HG03571 (cell line): ENCODE results near the gene PHACTR3.

Source experiments
- ATAC-seq: cut with Tn5 transposase; IDR thresholded peaks from one replicate; pipeline ENCODE4 v1.9.1; 2021; ENCODE audit not compliant: unreplicated experiment

PHACTR3 gene

GRCh38 chr20:59588236-59588855, 16.0 kb upstream of the PHACTR3 start:
- ATAC-seq, result no peak

- ATAC-seq, result no peak
These were observed 15.2 kb upstream of the PHACTR3 start for GRCh38 chr20:59589086-59589684.

DNA sequence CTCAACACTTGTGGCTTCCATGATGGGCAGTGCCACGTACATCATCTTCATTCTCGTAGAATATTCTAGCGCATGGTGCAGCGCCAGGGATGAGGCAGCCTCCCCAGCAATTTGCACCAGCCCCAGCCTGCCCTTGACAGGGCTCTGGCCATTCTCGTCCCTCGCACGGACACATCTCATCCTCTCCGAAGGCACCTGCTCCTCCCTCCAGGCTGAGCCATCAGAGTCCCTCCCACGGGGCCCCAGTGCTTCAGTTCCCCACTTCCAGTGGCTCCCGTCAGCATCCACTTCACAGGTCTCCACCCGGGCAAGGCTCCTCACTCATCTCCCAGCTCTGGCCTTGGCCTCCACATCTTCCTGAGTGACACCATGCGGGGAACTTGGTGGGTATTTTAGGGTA, 13.3 kb upstream of the PHACTR3 start:
- no peak for ATAC-seq

DNA sequence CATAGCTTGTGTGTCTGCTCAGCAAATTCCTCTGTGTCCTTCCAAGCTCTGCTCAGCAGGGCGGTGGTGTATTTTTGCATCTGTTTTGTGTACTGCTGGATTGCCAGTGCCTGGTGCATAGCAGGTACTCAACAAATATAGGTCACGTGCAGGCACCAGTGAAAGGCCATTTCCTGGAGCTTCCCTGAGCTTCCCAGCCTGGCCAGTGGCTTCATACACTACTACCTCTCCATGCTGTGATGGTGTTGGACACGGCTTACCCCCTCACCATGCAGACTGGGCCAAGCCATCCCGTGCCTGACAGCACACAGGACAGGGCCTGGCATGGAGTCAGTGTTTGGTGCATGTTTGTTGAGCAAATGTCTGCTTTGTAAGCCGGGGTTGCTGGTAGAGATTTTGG, 7.7 kb upstream of the PHACTR3 start:
- no peak for ATAC-seq

DNA sequence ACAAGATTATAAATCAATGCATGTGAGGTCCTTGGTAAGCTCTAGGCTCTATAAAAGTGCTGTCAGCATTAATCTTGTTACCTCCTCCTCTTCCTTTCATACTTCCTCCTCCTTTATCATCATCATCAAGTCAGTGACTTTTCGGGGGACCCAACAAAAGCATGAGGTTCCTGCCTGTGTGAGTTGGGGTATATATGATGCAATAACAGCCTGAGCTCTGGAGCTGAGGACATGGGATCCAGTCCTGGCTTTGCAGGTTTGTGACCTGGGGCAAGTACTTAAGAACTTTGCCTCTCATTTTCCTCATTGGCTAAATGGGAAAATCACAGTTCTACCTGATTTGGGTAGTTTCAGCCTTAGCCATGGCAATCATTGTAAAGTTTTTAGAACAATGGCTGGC, 7.1 kb upstream of the PHACTR3 start:
- ATAC-seq, result no peak

DNA sequence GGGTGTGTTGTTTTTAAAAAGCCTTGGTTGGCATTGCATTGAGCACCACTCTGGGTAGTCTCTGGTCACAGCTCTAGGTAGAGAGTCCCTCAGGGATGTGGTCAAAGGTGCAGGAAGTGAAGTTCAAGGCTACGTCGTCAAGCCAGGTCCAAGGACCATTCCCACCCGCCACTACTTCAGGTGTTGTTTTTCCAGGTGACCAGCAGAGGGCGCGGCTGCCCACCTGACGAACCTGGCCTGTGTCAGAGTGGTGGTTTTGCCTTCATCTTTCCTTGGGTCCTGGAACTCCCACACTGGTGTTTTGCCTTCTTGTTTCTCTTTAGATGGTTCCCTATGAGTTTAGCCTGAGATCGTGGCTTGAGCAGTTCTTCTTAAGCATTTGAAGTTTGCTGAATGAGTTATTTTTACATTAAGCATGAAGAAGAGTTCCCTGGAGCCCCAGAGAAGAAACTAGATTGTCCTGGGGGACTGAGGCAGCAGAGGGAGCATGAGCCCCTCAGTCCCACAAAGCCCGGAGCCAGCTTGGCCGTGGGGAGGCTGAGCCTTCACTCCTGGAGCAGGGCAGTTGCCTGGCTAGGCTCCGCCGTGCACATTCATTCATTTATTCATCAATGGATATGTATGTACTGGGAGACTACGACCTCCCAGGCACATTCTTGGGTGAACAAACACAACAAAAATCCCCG, 5.6 kb upstream of the PHACTR3 start:
- no peak for ATAC-seq

- no peak for ATAC-seq
These were observed 4.4 kb upstream of the PHACTR3 start for GRCh38 chr20:59599941-59600340.

GRCh38 chr20:59600472-59600871, 3.9 kb upstream of the PHACTR3 start:
- ATAC-seq, result no peak

DNA sequence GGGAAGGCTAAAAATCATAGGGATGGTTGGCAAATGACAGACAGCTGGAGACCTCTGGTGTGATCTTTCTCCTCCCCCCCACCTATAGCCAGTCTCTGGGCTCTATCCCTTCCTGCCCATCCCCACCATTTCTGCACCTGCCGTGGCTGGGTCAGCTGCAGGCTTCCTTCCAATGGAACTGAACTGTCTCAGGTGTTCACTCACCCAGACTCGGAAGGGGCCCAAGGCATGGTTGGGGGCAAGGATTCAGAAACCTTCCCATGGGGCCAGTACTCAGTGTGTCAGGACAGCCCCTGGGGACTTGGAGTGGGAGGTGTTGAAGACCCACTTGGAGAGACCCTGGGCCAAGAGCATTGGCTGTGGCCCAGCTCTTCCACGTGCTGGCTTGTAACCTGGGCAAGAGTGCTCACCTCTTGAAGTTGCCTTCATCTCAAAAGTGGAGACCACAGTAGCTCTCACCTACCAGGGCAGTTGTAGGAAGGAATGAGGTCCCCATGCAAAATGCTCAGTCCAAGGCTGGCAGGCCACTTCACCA, 1.7 kb upstream of the PHACTR3 start:
- ATAC-seq, result no peak

DNA sequence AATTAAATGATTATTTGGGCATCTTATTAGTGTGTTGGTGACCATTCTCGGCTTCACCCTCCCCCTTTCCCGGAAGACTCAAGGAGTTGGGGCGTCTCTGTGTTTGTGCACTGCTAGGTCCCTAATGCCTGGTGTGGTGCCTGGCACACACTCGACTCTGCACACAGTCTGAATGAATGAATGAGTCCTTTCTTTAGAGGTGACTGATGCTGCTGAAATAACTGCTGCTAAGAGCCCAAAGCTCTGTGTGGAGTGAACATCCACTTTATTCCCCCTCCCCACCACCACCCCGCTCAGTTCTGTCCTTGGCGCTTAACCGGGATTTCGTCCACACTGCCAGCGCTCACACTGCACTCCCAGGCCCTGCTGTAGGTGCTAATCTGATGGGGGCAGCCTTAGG, 1.2 kb upstream of the PHACTR3 start:
- no peak for ATAC-seq

DNA sequence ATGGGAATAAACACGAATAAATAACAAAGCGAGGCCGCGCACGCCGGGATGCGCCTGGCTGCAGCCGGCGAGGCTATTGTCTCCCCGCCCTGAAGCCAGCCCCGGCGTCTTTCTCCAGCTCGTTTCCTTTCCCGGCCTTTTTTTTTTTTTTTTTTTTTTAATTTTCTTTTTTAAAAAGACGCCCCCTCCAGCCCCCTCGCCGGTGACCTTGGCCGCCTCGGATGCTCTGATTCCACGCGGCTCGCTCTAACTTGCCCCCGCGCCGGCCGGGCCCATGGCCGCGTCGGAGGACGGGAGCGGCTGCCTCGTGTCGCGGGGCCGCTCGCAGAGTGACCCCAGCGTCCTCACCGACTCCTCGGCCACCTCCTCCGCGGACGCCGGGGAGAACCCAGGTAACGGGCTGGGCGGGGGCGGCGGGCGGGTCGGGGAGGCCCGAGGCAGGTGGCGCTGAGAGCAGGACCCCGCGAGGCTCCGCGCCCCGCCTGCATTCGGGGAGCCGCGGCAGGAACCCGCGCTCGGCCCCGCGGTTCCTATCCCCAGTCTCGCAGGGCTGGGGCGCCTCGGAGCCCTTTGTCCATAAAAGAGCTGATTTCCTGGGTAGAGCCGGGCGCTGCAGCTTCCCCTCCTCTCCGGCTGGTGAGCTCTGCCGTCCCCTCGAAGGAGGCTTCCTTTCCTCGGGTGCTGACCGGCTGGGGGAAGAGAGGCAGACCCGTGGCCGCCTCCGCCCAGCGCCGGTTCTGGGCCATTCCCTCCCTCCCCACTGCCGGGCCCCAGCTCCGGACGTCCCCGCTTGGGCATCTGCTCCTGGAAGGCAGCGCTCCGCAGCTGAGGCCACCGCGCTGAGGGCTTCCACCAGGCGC, 631 bp downstream of the PHACTR3 start:
- ATAC-seq, result no peak

DNA sequence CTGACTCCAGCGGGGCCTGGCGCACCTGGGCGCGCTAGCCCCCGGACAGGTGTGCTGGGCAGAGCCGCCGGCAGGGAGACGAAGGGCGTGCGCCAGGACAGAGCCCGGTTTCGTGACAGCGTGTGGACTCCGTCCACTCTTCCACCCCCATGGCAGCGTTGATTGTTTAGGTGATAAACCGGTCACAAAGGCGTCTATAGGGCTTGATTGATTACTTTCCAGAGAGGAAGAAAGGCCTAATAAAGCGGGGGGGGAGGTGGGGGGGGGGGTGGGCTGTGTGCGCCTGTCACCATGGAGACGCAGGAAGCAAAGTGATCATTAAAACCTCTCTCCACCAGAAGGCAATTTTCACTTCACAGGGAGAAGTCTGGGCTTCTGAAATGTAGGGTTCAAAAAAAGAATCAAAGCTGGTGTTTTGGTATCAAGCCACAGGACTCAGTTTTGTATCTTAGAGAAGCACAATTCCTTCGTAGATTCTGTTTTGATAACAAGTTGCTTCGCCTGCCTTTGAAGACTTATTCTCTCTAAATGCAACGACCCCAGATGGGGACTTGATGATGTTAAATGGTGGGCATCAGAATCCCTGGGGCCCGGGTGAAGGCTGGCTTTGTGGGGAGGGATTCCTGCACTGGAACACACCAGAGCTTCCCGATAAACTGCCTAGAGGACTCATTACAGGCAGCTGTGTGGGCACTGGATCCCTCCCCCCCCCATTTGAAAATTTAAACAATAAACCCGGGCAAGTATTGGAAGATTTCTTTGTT, 1.4 kb downstream of the PHACTR3 start:
- no peak for ATAC-seq

- ATAC-seq, result no peak
These were observed 2.2 kb downstream of the PHACTR3 start for GRCh38 chr20:59606566-59606965.

GRCh38 chr20:59608396-59608795, 4.1 kb downstream of the PHACTR3 start:
- ATAC-seq, result no peak

GRCh38 chr20:59608871-59609270, 4.5 kb downstream of the PHACTR3 start:
- ATAC-seq, result no peak

- no peak for ATAC-seq
These were observed 6.9 kb downstream of the PHACTR3 start for GRCh38 chr20:59611286-59611685.

DNA sequence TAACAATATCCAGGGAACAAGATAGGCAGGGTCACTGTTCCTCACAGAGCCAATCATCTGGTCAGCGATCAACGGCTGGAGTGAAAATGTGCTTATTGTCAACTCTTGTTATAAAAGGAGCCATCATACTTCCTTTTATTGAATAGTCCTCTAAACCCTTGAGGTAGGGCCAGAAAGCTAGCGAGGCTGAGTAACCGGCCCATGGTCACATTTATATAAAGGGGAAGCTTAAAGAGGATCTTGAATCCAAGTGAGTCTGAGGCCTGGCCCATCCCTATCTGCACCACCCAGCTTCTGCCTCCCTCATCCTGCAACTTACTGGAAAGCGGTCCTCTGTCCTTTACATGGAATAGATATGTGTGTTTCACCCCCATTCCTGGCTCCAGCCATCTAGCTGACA, 9.5 kb downstream of the PHACTR3 start:
- ATAC-seq, result no peak

DNA sequence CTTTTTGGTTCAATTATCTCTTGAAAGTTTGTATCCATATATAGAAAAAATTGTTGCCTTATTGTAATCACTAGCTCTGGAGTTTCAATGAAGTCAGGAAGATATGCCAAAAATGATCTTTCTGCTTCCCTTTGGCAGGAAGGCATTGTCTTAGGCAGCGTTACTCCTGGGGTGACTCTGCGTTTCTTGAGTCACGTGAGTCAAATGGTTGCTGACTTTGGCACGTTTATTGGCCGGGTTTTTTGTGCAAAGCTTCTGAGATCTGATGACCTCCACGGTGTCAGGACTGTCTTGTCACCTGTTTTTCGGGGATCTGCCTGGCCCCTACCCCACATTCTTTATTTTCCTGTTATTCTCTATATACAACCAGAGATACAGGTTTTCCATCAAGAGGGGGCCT, 10.4 kb downstream of the PHACTR3 start:
- no peak for ATAC-seq

GRCh38 chr20:59616306-59616705, 12.0 kb downstream of the PHACTR3 start:
- no peak for ATAC-seq

DNA sequence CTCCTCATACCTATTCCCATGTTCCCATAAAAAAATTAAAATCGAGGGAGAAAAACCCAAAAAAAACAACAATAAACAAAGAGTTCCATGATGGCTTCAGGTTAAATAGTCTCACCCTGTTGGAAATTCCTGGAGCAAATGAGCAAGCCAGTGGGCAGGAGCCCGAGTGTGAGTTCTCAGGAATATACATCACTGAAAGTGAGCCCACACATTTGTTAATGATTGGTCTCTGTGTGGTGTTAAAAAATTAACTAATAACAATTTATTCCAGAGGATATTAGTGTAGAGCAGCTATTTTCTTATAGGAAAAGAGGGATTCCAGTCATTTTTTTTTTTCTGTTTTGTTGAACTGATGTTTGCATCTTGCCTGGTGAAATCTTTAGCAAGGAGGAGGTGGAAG, 12.9 kb downstream of the PHACTR3 start:
- ATAC-seq, result no peak

DNA sequence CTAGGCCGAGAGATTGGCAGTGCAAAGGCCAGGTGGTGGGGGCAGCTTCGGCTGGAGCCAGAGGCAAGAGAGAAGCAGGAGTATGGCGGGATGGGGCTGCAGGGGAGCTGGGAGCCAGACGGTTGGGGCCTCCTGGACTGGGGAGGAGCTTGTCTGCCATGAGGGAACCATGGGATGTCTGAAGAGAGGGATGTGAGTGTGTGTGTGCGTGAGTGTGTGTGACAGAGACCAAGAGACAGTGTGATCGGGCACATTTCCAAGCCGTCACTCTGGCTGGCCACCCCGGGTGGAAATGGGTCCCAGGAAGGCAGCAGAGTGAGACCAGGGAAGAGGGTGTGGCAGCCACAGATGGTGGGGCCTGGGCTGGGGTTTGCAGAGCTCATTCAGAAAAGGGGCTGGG, 13.8 kb downstream of the PHACTR3 start:
- ATAC-seq, result no peak
